ENCODE data around the gene KLHL35. TPM values are rescaled to one million over a fixed set of nuclear protein-coding genes. Genes with fewer than 3 reads are reported as not detected.
A peak's percentile ranks its signal among the peaks of the same experiment; 100 is the strongest.
"Not testable (repeated sequence)": the region's sequence is repeated elsewhere in the genome, so short reads cannot be mapped to it uniquely, and the experiment has no call there.

KLHL35 gene
- polyA plus RNA-seq, 3 donors from 2014 or later: 0.41 to 1.6 TPM; not detected in 1

- no peak for DNase-seq
- H3K9me3 Mint-ChIP-seq: no peaks in the 10 kb centered on the region
- H3K36me3 Mint-ChIP-seq: no peaks in the 10 kb centered on the region
- H3K4me3 Mint-ChIP-seq: no peak overlapping the region
- peaks cover 0 to 7% (median 5%) of the 10 kb centered on the region in 3 donors for H3K27me3 Mint-ChIP-seq (ENCODE audit: low read depth in 3 of 3)
- peaks cover 2 to 4% of the 10 kb centered on the region in 2 donors for H3K4me1 Mint-ChIP-seq
- H3K27ac Mint-ChIP-seq: no peak overlapping the region
Observed at GRCh38 chr11:75394085-75394840, 38.7 kb downstream of the KLHL35 start.

GRCh38 chr11:75389925-75390324 is 43.1 kb downstream of the KLHL35 start:
- Mint-ChIP-seq H3K9me3 (no peaks in the 10 kb centered on the region), H3K27me3 (ENCODE audit: low read depth in 3 of 3) (peaks cover 0 to 8% (median 5%) of the 10 kb centered on the region in 3 donors), H3K36me3 (no peaks in the 10 kb centered on the region), H3K27ac (no peak overlapping the region), H3K4me3 (no peak overlapping the region), H3K4me1 (no peaks in the 10 kb centered on the region)
- no peak for DNase-seq

- Mint-ChIP-seq H3K27me3 (ENCODE audit: low read depth in 3 of 3) (peaks cover 3 to 8% (median 5%) of the 10 kb centered on the region in 3 donors), H3K4me3 (no peak overlapping the region), H3K27ac (no peak overlapping the region), H3K9me3 (no peaks in the 10 kb centered on the region), H3K36me3 (no peaks in the 10 kb centered on the region), H3K4me1 (peaks cover 6% of the 10 kb centered on the region in 2 donors)
- no peak for DNase-seq
Observed at GRCh38 chr11:75389276-75389605, 43.8 kb downstream of the KLHL35 start.

DNA sequence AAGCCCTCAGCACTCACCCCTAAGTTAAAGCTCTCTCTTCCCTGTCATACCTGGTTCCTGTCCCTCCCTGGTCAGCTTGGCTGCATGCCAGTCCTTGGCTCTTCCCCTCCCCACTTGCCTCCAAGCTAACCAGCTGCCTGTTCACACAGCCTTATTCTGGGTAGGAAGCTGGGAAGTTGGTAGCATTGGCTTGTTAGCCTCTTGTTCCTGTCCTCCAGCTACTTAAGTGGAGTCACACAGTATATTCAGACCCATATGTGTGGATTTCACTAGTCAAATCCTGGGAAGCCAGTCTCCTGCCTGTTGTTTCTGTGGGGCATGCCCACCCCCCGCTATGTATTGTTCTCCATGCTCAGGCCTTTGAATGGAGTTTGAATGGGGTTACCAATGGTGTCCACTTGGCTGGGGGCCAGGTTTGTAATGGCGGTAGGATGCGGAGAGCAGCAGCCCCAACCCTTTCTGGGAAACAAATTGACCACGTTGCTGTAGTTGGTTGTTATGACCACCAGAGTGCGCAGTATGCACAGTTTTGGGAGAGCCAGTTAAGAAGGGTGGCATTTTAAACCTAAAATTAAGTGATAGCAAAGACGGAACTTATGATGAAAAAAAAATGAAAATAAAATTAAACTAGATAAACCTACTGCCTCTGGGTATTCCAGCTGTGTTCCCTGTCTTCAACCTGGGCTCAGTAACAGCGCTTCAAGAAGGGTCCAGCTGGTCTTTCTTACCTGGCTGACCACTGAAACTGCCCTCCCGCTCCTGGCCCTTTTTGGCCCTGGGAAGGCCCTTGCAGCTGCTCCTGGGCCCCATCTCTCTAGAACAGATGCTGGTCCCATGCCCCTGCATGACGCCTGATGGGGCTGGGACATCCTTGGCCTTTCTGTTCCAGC is 44.4 kb downstream of the KLHL35 start:
- Mint-ChIP-seq H3K27me3 (ENCODE audit: low read depth in 3 of 3) (peaks cover 5 to 8% (median 7%) of the 10 kb centered on the region in 3 donors), H3K4me3 (no peak overlapping the region), H3K4me1 (peaks cover 12% of the 10 kb centered on the region in 2 donors), H3K27ac (no peak overlapping the region), H3K36me3 (no peaks in the 10 kb centered on the region), H3K9me3 (no peaks in the 10 kb centered on the region)
- DNase-seq: peak; percentile 63 to 69 (median 66)

DNA sequence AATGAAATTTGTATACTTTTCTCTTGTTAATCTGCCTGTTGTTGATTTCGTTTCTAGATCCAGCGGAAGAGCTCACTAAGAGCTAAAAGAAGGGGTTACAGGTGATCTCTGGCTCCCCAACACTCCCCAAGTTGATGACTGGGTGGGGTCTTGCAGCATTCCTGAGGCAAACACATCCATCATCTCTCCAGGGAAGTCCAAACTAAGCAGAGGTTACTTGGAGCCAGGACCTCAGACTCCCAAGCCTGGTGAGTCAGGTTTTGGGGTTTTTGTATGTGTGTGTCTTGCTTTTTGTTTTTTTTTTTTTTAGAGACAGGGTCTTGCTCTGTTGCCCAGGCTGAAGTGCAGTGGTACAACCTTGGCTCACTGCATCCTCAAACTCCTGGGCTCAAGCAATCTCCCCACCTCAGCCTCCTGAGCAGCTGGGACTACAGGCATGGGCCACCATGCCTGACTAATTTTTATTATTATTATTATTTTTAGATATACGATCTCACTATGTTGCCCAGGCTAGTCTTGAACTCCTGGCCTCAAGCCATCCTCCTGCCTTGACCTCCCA is 45.2 kb downstream of the KLHL35 start:
- DNase-seq: no peak
- Mint-ChIP-seq H3K4me1 (peaks cover 19 to 20% of the 10 kb centered on the region in 2 donors), H3K27ac (no peak overlapping the region), H3K9me3 (no peaks in the 10 kb centered on the region), H3K27me3 (ENCODE audit: low read depth in 3 of 3) (peaks cover 3 to 8% (median 7%) of the 10 kb centered on the region in 3 donors), H3K4me3 (no peak overlapping the region), H3K36me3 (no peaks in the 10 kb centered on the region)

DNA sequence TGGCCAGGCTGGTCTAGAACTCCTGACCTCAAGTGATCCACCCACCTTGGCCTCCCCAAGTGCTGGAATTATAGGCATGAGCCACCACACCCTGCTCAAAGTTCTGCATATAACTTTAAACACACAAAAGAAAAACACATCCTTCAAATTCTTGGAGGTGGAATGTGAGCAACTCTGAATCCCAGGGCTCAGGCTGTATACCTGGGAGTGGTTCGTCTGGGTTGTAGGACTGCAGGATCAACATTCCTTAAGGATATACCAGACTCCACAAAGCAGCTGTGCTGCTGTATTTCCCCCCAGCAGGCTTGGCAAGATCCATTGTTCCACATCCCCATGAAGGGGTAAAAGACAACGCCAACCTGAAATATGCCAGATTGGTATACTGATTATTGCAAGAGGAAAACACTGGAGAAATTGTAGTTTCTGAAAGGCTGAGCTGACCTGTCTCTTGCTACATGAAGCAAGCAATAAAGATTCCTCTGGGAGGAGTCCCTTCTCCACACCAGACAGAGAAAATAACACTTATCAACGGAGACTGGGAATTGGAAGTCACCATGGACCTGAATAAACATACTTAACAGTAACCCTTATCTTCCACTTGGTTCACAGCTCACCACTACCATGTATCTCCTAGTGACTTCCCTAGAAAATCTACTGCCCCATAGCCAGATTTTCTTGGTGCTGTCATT is 45.9 kb downstream of the KLHL35 start:
- Mint-ChIP-seq H3K27ac (no peak overlapping the region), H3K36me3 (no peaks in the 10 kb centered on the region), H3K9me3 (no peaks in the 10 kb centered on the region), H3K27me3 (ENCODE audit: low read depth in 3 of 3) (peaks cover 3 to 8% (median 7%) of the 10 kb centered on the region in 3 donors), H3K4me3 (no peak overlapping the region), H3K4me1 (peaks cover 22 to 26% of the 10 kb centered on the region in 2 donors)
- DNase-seq: no peak

DNA sequence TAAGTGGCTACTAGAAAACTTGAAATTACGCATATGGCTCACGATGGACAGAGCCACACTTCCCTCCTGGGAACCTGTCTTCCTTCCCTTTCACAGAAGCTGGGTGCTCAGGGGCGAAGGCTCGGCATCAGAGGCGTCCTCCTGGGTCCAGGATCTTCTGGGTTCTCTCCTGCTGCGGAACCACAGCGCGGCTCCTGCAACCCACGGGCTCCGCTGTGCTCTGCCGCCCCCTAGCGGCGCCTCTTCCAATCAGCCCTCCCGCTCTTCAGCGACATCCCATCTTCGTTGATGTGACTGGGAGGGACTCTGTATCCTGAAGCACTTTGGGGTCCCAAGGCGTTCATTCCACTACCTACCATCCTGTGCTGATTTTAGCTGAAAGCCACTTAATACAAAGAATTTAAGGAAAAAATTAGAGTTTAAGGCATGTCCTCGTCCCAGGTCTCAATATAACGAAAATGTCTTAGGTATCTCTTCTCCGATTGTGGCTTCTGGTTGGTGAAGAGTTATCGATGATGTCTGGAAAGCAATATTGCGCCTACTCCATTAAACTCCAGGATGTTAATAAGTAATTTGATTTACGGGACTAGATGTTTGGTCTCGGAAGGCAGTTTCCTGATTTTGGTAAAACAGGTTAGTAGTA is 48.4 kb downstream of the KLHL35 start:
- Mint-ChIP-seq H3K36me3 (no peaks in the 10 kb centered on the region), H3K4me1 (peaks cover 33 to 35% of the 10 kb centered on the region in 2 donors), H3K27ac (peak overlapping the region; percentile 80 to 92 (median 90)), H3K27me3 (ENCODE audit: low read depth in 3 of 3) (peaks cover 0 to 7% (median 2%) of the 10 kb centered on the region in 3 donors), H3K9me3 (no peaks in the 10 kb centered on the region), H3K4me3 (peak overlapping the region; percentile 78 to 89 (median 85))
- DNase-seq: peak; percentile 76 to 79 (median 78)

DNA sequence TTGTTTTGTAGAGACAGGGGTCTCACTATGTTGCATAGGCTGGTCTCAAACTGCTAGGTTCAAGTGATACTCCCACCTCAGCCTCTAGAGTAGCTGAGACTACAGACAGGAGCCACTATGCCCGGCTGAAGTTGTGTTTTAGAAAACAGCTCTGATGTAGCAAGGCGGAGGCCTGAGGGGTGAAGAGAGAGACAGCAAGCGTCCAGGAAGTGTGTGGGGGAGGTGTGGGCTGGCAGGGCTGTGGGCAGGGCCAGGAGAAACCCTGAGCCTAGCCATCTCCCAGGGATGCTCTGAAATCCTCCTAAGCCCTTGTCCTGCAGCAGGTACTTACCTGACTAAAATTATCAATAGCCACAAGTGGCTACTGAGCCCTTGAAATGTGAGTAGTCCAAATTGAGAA is 49.8 kb downstream of the KLHL35 start:
- Mint-ChIP-seq H3K4me3 (peak overlapping the region; percentile 40 to 89 (median 80)), H3K4me1 (peaks cover 33 to 35% of the 10 kb centered on the region in 2 donors), H3K9me3 (no peaks in the 10 kb centered on the region), H3K27me3 (ENCODE audit: low read depth in 3 of 3) (peaks cover 0 to 7% (median 2%) of the 10 kb centered on the region in 3 donors), H3K27ac (peak overlapping the region; percentile 80 to 92 (median 90)), H3K36me3 (no peaks in the 10 kb centered on the region)
- peak; percentile 65 to 69 (median 68) for DNase-seq

DNA sequence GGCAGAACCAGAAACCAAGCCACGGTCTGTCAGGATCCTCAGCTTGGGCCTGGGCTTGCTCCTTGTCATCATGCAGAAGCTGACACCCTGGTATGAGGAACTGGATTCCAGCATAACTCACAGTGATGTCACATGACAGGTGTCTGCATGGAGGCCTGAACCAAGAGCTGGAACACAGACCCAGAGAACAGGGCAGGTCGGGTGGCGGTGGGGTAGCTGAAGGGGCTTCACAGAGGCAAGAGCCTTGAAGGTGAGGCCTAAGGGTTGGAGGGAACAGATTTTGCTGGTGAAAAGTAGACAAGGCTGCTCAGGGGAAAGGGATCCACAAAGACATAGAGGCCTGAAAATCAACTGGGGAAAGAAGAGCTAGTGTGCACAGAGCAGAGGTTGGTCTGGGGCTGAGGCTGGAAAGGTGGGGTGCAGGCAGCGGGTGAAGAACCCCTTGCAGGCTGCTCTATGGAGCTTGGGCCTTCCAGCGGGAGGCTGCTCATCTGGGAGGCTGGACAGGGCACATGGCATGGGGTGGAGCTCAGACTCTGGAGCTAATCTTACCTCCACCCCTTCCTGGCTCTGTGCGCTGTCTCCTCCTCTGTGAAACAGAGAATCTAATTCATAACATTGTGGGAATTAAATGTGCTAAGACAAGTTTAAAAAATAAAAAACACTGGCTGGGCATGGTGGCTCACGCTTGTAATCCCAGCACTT is 52.1 kb downstream of the KLHL35 start:
- Mint-ChIP-seq H3K36me3 (no peaks in the 10 kb centered on the region), H3K9me3 (no peaks in the 10 kb centered on the region), H3K4me3 (peak overlapping the region in 1 of 5 donors; percentile 30), H3K4me1 (peaks cover 33 to 35% of the 10 kb centered on the region in 2 donors), H3K27me3 (ENCODE audit: low read depth in 3 of 3) (peaks cover 0 to 7% (median 1%) of the 10 kb centered on the region in 3 donors), H3K27ac (peak overlapping the region; percentile 6 to 81 (median 58))
- DNase-seq: no peak

DNA sequence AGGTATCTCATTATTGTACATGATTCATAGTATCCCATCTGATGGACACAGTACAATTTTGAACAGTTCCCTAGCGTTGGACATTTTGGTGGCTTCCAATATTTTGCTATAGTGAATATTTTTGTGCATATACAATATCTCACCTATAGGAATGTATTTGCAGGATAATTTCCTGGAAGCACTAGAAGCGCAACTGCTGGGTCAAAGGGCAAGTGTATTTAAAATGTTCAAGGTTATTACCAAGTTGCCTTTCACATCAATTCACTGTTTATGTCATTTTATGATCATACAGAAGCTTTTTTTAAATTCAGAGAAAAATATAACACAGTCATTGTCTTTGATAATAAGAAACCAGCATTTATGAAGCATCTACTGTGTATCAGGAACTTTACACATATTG is 52.8 kb downstream of the KLHL35 start:
- H3K4me1 Mint-ChIP-seq: peaks cover 33 to 35% of the 10 kb centered on the region in 2 donors
- no peak for DNase-seq
- no peaks in the 10 kb centered on the region for H3K36me3 Mint-ChIP-seq
- H3K27me3 Mint-ChIP-seq (ENCODE audit: low read depth in 3 of 3): peaks cover 0 to 7% (median 0%) of the 10 kb centered on the region in 3 donors
- H3K4me3 Mint-ChIP-seq: no peak overlapping the region
- peak overlapping the region in 3 of 6 donors; percentile 22 to 81 (median 70) for H3K27ac Mint-ChIP-seq
- H3K9me3 Mint-ChIP-seq: no peaks in the 10 kb centered on the region

GRCh38 chr11:75378776-75379175 is 54.2 kb downstream of the KLHL35 start:
- not testable (repeated sequence) for H3K27ac Mint-ChIP-seq; H3K36me3 Mint-ChIP-seq; H3K4me3 Mint-ChIP-seq; DNase-seq; H3K9me3 Mint-ChIP-seq; H3K27me3 Mint-ChIP-seq (ENCODE audit: low read depth in 3 of 3)
- peaks cover 22 to 24% of the 10 kb centered on the region in 2 donors for H3K4me1 Mint-ChIP-seq

DNA sequence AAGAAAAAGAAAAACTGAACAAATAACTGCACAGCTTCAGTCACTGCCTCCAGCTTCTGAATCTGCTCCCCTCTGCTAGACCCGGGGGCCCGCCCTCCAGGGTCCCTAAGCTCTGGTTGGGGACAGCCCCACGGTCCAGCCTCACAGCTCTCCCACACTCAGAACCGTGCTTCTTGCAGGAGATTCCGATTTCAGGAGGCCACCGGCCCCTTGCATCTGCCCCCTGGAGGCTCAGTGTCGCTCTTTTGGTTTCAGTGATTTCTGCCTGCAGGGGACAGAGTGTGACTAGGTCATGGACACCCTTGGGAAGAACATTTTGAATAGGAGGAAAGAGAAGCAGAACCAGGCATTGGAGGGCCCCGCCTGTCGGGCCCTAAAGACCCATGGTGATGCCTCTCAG is 56.8 kb downstream of the KLHL35 start:
- Mint-ChIP-seq H3K4me3 (no peak overlapping the region), H3K36me3 (no peaks in the 10 kb centered on the region), H3K27ac (no peak overlapping the region), H3K27me3 (ENCODE audit: low read depth in 3 of 3) (no peaks in the 10 kb centered on the region), H3K9me3 (no peaks in the 10 kb centered on the region), H3K4me1 (peaks cover 21 to 24% of the 10 kb centered on the region in 2 donors)
- DNase-seq: no peak

Data from immature natural killer cell (primary cell).